ENCODE results near the gene ST3GAL3. TPM values are rescaled to one million over a fixed set of nuclear protein-coding genes. Genes with fewer than 3 reads are reported as not detected.

The ST3GAL3 gene, protein sequence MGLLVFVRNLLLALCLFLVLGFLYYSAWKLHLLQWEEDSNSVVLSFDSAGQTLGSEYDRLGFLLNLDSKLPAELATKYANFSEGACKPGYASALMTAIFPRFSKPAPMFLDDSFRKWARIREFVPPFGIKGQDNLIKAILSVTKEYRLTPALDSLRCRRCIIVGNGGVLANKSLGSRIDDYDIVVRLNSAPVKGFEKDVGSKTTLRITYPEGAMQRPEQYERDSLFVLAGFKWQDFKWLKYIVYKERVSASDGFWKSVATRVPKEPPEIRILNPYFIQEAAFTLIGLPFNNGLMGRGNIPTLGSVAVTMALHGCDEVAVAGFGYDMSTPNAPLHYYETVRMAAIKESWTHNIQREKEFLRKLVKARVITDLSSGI
- total RNA-seq (2021), result 6.2 and 8.3 TPM in 2 replicates
- long read RNA-seq, transcript ST3GAL3-205 (12 exons, 2,299 nt), result major isoform, 15 of 45 reads
- long read RNA-seq, partial matches to known transcripts, result 8 of 45 reads
- long read RNA-seq, other reads (novel, unspliced or antisense), result 10 of 45 reads

DNA sequence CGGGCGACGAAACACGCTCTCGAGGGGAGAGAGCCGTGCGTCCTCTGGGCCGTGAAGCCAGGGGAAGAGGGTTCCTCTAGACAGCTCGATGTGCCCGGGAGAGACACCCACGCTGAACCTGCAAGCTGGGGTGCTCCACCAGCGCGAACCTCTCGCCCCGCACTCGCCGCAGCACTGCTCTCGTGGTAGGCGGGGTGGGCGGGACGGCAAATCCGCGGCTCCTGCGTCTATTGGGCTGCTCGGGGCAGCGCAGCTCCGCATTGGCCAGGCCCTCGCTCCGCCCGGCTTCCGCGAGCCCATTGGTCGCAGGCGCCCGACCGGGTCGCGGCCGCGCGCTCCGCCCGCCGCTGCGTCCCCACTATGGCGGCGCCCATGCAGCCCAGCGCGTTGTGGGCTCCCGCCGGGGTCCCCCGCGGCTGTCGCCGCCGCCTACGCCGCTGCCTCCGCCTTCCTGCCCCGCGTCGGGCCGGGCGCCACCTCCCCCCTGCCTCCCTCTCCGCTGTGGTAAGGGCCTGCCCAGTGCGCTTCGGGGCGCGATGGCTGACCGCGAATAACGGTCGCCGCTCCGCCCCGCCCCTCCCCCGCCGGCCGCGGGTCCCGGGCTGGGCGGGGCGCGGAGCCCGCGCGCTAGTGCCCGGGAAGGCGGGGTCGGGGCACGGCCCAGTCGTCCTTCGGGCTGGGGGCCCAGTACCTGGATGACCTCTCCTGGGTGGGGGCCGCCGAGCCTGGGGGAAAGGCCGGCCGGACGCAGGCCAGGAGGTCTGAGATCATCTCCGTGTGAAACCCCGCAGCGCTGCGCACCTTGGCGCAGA lies at the start of gene ST3GAL3:
Gene ST3GAL3, plus strand, starts transcription at position 347 of the 812 bp plus-strand sequence. CDS start 28,727 bp downstream, outside the sequence.
- H3K27me3 ChIP-seq (ENCODE audit: insufficient read depth, low read length), result no peaks in the 10 kb centered on the region
- no peak within 1 kb of the TSS for H2AFZ ChIP-seq (ENCODE audit: low read length)
- H3K27me3 Mint-ChIP-seq (ENCODE audit: low read depth), result no peaks in the 10 kb centered on the region; the same call in 1 of the 2 replicates
- peak; percentile 94 for DNase-seq
- peak within 1 kb of the TSS; percentile 85 to 92 for H3K4me3 Mint-ChIP-seq
- peak within 1 kb of the TSS; percentile 80 for H3K4me2 ChIP-seq (ENCODE audit: insufficient read depth, insufficient read length, low read length)
- peak within 1 kb of the TSS; percentile 73 for H3K18ac ChIP-seq (ENCODE audit: insufficient read length, low read depth, low read length)
- no peak within 1 kb of the TSS for H2BK20ac ChIP-seq (ENCODE audit: low read depth, low read length, poor library complexity, severe bottlenecking)
- no peaks in the 10 kb centered on the region for H4K20me1 ChIP-seq (ENCODE audit: control insufficient read depth, insufficient read depth, insufficient read length)
- no peak within 1 kb of the TSS for H3K4ac ChIP-seq (ENCODE audit: low read depth, low read length)
- H3K9me3 ChIP-seq (ENCODE audit: control insufficient read depth, low read depth, low read length), result no peaks in the 10 kb centered on the region
- peak within 1 kb of the TSS; percentile 88 to 91 (median 89); a peak in 5 of 7 replicates for H3K27ac Mint-ChIP-seq
- peaks cover 7% of the 10 kb centered on the region for H3K23me2 ChIP-seq (ENCODE audit: insufficient read length, low read depth, low read length, poor library complexity, severe bottlenecking)
- H2BK120ac ChIP-seq (ENCODE audit: low read depth, low read length, poor library complexity, severe bottlenecking), result no peak within 1 kb of the TSS
- TF ChIP-seq, protein P1, sequence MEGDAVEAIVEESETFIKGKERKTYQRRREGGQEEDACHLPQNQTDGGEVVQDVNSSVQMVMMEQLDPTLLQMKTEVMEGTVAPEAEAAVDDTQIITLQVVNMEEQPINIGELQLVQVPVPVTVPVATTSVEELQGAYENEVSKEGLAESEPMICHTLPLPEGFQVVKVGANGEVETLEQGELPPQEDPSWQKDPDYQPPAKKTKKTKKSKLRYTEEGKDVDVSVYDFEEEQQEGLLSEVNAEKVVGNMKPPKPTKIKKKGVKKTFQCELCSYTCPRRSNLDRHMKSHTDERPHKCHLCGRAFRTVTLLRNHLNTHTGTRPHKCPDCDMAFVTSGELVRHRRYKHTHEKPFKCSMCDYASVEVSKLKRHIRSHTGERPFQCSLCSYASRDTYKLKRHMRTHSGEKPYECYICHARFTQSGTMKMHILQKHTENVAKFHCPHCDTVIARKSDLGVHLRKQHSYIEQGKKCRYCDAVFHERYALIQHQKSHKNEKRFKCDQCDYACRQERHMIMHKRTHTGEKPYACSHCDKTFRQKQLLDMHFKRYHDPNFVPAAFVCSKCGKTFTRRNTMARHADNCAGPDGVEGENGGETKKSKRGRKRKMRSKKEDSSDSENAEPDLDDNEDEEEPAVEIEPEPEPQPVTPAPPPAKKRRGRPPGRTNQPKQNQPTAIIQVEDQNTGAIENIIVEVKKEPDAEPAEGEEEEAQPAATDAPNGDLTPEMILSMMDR (conservative IDR thresholded peaks at IDR 0.05), result no peak
- H3K27ac ChIP-seq (ENCODE audit: insufficient read length, low read depth, low read length), result no peak within 1 kb of the TSS
- H3K79me1 ChIP-seq (ENCODE audit: insufficient read depth, low read depth, low read length, poor library complexity, severe bottlenecking), result no peaks in the 10 kb centered on the region
- no peaks in the 10 kb centered on the region for H3K79me2 ChIP-seq (ENCODE audit: insufficient read depth, low read length)
- H3K4me1 Mint-ChIP-seq, result peaks cover 24 to 38% of the 10 kb centered on the region in 2 experiments
- no peaks in the 10 kb centered on the region for H3K9me3 Mint-ChIP-seq
- no peak within 1 kb of the TSS for H2BK15ac ChIP-seq (ENCODE audit: low read depth, low read length)
- H4K5ac ChIP-seq (ENCODE audit: insufficient read length, low read depth, low read length), result no peak within 1 kb of the TSS
- no peak within 1 kb of the TSS for H3K23ac ChIP-seq (ENCODE audit: insufficient read length, low read depth, low read length)
- no peak within 1 kb of the TSS for H2BK12ac ChIP-seq (ENCODE audit: insufficient read length, low read depth, low read length)
- WGBS (ENCODE audit: extremely low coverage, insufficient read length, low lambda C conversion rate), result no CpG with 5 or more reads among the region's 103 CpGs
- no peak within 1 kb of the TSS for H2BK5ac ChIP-seq (ENCODE audit: insufficient read length, low read length)
- no peak within 1 kb of the TSS for H3T11ph ChIP-seq (ENCODE audit: low read length)
- H2AK5ac ChIP-seq (ENCODE audit: insufficient read length, low read length), result no peak within 1 kb of the TSS
- no peak within 1 kb of the TSS for H4K8ac ChIP-seq (replicated peaks; ENCODE audit: insufficient read length, low read depth, low read length)
- H4K91ac ChIP-seq (ENCODE audit: insufficient read length, low read depth, low read length), result no peak within 1 kb of the TSS
- peak within 1 kb of the TSS; percentile 72 for H3K14ac ChIP-seq (ENCODE audit: insufficient read depth, low read length)
- no peak within 1 kb of the TSS for H3K56ac ChIP-seq (ENCODE audit: insufficient read length, low read depth, low read length)
- no peaks in the 10 kb centered on the region; the same call in 1 of the 2 replicates for H3K4me1 ChIP-seq (ENCODE audit: insufficient read depth, low read length)
- peaks cover 21 to 40% (median 36%) of the 10 kb centered on the region in 3 experiments; a peak in 6 of 7 replicates for H3K36me3 Mint-ChIP-seq (ENCODE audit: insufficient read depth in 1 of 3, low read depth in 3 of 3)
- H3K9ac ChIP-seq (ENCODE audit: extremely low read depth, insufficient read length, low read length), result peak within 1 kb of the TSS; percentile 73
